Measurements from ENCODE around the gene PCP2.

The PCP2 gene

DNA sequence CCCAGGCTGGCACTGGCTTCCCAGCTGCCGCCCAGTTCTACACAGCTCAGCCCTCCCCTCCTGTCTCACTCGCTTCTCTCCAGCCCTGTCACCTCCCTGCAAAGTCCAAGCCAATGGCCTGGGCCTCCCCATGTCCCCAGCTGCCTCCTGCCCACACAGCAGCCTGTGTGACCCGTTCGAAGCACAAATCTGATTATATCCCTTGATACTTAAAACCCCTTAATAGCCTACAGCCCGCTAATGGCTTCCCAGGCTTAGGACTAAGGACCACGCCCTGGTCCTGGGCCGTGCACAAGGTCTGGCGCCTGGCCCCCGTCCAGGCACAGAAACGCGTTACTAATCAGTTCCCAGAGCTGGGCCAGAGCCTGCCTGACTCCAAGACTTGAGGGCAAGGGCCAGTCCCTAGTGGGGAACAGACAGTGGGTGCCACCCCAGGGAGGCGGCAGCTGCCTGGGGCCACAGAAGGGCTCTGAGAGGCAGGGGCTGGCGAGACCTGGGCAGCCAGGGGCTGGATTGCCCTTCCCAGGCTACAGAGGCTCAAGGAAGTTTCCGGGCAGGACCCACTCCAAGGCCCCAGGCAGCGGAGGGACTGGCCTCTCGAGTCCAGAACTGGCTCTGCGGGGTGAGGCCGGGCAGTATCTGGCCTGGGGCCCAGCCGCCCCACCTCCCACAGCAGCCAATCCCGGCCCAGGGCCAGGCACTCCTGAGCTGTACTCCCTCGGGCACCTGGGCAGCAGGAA is 14.6 kb downstream of the PCP2 start:
- no peak for DNase-seq (ENCODE audit: low read depth in 2 of 2)

DNA sequence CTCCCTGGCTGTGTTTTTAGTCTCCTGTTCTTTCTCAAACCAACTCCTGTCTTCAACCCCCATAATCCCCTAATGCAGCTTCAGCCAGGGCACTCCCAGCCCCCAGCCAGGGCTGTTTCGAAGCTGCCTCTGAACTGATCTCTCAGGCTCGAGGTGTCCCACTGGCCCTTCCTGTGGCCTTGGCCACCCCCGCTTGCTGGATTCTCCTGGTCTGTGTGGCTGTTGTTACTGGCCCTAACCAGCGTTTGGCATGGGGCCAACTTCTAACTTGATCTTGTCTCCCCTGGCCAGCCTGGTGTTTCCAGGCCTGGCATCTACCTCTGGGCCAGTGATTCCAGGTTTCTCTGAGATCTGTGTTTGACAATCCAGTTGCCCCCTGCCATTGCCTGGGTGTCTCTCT is 15.2 kb downstream of the PCP2 start:
- no peak for DNase-seq (ENCODE audit: low read depth in 2 of 2)

DNA sequence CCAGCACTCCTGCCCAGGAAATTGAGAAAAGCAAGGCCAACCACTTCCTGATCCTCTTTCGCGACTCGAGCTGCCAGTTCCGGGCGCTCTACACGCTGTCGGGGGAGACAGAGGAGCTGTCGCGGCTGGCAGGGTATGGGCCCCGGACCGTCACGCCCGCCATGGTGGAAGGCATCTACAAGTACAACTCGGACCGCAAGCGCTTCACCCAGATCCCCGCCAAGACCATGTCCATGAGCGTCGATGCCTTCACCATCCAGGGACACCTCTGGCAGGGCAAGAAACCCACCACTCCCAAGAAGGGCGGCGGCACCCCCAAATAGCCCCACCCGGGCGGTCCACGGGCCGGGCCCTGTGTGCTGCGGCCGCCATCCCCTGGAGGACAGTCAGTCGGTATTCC is 15.8 kb downstream of the PCP2 start:
- DNase-seq (ENCODE audit: low read depth in 2 of 2), result no peak

DNA sequence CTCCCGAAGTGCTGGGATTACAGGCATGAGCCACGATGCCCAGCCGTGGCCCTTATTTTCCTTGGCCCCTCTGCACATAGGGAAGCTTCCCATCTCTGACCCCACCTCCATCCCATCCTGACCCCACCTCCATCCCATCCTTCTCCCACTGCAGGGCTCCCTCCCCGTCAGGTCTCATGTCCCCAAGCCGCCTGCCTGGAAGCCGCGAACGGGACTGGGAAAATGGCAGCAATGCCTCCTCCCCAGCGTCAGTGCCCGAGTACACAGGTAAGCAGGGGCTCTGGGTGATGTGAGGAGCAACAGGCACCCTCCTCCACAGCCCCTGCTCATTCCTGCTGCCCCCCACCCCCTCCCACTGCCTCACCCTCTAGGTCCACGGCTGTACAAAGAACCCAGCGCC is 16.3 kb downstream of the PCP2 start:
- no peak for DNase-seq (ENCODE audit: low read depth in 2 of 2)

DNA sequence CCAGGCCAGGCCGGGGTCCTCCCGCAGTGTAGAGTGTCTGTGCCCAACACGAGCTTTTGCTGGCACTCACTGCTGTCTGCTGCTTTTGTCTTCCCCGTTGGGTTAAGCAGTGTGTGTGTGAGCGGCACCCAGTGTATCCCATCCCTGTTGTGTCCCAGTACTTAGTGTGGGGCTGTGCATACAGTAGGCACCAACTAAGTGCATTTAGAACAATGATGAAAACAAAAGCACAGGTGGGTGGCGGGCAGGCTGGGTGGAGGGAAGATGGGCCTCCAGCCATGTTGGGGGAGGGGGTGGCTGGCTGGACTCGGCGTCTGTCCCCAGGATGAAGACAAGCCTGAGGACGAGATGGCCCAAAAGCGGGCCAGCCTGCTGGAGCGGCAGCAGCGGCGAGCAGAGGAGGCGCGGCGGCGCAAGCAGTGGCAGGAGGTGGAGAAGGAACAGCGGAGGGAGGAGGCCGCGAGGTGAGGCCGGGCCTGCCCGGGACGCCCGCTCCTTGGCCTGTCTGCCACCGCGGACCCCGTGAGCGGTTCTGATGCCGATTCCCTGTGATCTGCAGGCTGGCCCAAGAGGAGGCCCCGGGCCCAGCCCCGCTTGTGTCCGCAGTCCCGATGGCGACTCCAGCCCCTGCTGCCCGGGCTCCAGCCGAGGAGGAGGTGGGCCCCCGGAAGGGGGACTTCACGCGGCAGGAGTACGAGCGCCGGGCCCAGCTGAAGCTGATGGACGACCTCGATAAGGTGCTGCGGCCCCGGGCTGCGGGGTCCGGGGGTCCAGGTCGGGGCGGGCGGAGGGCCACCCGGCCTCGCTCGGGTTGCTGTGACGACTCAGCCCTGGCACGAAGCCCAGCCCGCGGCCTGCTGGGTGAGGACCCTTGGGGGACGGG is 18.4 kb downstream of the PCP2 start:
- DNase-seq (ENCODE audit: low read depth in 2 of 2), result no peak

DNA sequence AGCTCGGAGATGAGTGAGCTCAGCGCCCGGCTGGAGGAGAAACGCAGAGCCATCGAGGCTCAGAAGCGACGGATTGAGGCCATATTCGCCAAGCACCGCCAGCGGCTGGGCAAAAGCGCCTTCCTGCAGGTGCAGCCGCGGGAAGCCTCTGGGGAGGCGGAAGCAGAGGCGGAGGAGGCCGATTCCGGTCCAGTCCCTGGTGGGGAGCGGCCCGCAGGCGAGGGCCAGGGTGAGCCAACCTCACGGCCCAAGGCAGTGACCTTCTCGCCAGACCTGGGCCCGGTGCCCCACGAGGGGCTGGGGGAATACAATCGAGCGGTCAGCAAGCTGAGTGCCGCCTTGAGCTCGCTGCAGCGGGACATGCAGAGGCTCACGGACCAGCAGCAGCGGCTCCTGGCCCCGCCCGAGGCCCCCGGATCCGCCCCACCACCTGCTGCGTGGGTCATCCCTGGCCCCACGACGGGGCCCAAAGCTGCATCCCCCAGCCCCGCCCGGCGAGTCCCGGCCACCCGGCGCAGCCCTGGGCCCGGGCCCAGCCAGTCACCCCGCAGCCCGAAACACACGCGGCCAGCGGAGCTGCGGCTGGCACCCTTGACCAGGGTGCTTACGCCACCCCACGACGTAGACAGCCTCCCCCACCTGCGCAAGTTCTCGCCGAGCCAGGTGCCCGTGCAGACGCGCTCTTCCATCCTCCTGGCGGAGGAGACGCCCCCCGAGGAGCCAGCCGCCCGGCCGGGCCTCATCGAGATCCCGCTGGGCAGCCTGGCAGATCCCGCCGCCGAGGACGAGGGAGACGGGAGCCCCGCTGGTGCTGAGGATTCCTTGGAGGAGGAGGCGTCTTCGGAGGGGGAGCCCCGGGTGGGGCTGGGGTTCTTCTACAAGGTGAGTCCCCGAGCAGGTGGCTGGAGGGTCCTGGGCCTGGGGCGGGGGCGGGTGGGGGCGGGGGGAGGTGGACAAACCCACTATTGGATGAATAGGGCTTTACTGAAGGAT is 20.9 kb downstream of the PCP2 start:
- DNase-seq (ENCODE audit: low read depth in 2 of 2), result no peak

DNA sequence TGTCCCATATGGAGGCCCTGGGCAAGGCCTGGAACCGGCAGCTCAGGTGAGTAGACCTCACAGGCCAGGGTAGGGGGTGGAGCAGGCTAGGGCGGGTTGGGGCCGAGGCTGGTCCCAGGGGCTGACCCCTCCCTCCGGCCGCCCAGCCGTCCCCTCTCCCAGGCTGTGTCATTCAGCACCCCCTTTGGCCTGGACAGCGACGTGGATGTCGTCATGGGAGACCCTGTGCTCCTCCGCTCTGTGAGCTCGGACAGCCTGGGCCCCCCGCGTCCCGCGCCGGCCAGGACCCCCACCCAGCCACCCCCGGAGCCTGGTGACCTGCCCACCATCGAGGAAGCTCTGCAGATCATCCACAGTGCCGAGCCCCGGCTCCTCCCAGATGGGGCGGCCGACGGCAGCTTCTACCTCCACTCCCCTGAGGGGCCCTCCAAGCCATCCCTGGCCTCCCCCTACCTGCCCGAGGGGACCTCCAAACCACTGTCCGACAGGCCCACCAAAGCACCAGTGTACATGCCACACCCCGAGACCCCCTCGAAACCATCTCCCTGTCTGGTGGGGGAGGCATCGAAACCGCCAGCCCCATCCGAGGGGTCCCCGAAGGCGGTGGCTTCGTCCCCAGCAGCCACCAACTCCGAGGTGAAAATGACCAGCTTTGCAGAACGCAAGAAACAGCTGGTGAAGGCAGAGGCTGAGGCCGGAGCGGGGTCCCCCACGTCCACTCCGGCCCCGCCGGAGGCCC is 21.8 kb downstream of the PCP2 start:
- DNase-seq (ENCODE audit: low read depth in 2 of 2), result no peak

DNA sequence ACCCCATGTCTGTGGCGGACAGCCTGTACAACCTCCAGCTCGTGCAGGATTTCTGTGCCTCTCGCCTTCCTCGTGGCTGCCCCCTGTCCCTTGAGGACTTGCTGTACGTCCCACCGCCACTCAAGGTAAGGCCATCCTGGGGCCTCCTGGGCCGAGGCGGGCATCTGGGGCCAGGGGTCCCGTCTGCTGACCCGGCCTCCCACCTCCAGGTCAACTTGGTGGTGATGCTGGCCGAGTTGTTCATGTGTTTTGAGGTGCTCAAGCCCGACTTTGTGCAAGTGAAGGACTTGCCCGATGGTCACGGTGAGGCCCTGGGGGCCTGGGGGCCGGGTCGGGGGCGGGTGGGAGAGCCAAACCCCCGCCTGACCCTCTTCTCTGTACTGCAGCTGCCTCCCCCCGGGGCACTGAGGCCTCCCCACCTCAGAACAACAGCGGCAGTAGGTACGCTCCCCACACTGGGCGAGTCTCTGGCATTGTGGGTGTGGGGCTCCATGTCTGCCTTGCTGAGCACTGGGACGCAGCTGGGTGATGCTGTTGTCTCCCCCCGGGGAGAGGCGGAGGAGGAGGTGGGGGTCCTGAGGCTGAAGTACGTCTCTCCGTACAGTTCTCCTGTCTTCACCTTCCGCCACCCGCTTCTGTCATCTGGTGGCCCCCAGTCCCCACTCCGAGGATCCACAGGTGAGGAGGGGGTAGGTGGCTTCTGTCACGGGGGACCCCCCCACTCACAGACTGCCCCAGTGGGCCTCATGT is 22.9 kb downstream of the PCP2 start:
- DNase-seq (ENCODE audit: low read depth in 2 of 2), result no peak

DNA sequence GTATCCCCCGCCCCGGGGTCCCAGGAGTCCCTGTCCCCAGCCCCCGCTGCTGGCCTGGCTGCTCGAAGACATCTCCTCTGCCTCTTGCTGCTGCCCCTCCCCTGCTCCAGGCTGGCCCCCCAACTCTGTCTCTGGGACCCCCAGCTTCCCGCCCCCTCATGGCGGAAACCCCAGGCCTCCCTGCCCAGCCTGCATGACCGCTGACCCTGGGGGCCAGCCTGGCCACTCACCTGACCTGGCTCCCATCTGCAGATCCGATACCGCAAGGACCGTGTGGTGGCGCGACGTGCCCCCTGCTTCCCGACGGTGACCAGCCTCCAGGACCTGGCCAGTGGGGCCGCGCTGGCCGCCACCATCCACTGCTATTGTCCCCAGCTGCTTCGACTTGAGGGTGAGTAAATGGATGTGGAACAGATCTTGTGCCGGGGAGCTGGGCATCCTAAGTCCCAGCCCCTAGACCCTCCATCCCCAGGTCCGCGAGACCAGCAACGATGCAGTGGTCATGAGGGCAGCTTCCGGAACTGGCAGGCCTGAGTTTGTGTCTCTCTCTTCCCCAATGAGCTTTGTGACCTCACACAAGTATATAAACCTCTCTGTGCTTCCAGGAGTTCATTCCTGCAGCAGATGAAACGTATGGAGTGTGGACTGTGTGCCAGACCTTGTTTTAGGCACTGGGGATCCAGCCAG is 25.5 kb downstream of the PCP2 start:
- DNase-seq (ENCODE audit: low read depth in 2 of 2), result no peak

DNA sequence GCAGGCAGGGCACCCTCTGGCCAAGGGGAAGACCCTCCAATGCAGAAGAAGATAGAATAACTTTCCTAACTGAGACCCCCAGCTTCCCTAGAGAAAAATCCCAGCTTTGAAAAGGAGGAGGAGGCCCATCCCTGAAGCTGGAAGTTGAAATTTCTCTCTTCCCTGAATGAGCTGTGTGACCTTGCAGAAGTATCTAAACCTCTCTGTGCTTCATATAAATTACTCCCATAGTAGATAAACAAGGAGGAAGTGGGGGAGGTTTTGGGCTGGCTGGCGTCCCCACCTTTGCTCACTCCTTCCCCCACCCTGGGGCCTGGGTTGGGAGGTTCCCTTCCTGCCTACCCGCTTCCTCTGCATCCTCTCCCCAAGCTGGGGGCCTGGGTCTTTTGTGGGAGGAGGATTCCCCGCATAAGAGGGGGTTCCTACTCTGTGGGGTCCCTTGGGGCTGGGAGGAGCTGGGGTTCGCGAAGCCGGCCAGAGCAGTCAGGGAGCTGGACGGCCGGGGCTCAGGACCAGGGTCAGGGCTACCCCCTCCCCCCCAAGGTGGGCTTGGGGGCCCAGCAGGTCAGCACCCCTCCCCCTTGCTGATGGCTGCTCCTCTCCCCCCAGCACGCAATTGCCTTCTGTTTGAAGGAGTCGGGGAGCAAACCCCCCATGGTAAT is 26.2 kb downstream of the PCP2 start:
- DNase-seq (ENCODE audit: low read depth in 2 of 2), result no peak

DNA sequence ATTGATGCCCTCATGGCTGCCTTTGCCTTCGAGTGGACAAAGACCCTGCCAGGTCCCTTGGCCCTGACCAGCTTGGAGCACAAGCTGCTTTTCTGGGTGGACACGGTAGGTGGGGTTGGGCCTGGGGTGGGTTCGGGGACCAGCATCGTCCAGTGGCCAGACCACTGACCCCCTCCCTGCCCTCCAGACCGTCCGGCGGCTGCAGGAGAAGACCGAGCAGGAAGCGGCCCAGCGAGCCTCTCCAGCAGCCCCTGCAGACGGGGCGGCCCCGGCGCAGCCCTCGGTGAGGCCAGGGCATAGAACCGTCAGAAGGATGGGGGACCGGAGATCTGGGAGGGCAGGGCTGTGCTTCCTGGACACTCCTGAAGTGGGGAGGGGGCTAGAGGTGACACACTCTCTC is 27.2 kb downstream of the PCP2 start:
- no peak for DNase-seq (ENCODE audit: low read depth in 2 of 2)

DNA sequence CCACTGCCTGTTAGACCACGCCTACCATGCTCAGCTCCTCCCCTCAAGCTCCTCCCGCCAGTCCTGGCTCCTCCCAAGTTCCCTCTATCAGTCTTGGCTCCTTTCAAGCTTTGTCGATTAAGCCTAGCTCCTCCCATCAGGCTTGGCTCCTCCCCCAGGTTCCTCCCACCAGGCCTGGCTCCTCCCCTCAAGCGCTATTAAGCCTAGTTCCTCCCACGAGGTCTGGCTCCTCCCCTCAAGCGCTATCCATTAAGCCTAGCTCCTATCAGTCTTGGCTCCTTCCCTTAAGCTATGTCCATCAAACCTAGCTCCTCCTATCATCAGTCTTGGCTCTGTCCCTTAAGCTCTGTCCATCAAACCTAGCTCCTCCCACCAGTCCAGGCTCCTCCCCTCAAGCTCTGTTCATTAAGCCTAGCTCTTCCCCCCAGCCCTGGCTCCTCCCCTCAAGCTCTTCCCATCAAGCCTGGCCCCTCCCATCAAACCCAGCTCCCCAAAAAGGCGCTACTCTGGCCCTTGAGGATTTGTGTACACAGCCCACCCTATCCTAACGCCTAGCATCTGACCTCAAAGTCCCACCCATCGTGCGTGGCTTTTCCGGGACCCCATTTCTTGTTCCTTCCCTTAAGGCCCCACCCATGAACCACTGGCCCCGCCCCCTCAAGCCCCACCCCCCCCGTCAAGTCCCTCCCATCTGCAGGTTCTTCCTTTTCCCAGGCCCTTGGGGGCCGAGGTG is 27.9 kb downstream of the PCP2 start:
- no peak for DNase-seq (ENCODE audit: low read depth in 2 of 2)

DNA sequence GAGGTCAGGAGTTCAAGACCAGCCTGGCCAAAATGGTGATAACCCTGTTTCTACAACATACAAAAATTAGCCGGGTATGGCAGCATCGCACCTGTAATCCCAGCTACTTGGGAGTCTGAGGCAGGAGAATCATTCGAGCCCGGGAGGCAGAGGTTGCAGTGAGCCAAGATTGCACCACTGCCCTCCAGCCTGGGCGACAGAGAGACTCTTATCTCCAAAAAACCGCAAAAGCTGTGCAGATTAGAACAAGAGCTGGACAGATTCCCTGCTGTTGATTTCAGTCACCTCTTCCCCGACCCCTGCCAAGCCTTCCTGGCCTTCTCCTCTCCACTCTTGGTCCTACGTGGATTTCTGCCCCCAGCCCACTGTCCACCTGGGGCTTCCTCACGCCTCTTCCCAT is 29.6 kb downstream of the PCP2 start:
- no peak for DNase-seq (ENCODE audit: low read depth in 2 of 2)

DNA sequence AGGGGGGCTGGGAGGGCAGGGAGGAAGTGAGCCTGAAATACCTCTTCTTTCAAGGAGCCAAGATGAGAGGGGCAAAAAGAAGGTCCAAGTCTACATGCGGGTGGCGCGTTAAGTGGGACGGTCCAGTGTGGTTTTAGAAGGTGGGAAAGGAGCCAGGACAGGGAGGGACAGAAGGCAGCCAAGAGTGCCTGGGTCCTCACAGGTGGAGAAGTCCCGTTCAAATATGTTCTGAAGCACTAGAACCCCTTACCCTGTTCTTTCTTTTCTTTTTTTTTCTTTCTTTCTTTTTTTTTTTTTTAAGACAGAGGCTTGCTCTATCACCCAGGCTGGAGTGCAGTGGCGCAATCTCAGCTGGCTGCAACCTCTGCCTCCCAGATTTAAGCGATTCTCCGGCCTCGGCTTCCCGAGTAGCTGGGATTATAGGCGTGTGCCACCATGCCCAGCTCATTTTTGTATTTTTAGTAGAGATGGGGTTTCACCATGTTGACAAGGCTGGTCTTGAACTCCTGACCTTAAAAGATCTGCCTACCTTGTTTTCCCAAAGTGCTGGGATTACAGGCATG is 30.5 kb downstream of the PCP2 start:
- DNase-seq (ENCODE audit: low read depth in 2 of 2), result no peak

DNA sequence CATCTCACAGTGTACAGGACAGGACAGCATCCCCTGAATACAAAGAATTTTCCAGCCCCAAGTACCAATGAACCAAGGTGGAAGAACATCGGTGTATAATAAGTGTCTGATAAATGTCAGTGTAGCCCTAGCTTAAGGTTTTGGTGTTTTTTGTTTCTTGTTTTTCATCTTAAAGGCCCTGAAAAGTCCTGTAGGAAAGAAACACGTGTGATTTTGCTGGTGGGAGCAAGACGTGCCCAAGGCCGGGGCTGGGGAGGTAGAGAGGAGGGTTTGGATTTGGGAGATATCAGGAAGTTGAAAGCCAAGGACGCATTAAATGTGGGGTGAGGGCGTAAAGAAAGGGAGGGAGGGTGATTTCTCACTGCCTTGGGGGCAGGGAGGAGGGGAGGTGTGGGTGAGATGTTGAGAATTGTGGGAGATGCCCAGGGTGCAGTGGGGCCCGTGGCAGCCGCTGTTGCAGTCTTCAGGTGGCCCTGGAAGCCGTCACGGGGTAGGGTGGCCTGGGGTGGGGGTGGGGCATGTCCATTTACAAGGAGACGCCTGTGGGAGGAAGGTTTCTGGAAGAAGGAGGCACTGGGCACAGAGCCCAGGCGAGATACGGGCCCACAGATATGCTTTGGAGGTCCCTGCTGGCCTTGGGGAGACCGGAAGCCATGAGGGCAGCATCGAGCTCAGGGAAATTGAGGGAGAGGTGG is 31.1 kb downstream of the PCP2 start:
- DNase-seq (ENCODE audit: low read depth in 2 of 2), result no peak

DNA sequence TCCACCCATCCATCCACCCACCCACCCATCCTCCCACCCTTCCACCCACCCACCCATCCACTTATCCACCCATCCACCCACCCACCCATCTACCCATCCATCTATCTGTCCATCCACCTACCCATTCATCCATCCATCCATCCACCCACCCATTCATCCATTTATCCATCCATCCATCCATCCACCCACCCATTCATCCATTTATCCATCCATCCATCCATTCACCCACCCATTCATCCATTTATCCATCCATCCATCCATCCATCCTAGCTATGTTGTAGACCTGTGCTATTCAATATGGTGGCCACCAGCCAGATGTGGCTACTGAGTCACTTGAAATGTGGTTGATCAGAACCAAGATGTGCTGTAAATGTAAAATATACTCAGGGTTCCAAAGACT is 32.8 kb downstream of the PCP2 start:
- no peak for DNase-seq (ENCODE audit: low read depth in 2 of 2)

DNA sequence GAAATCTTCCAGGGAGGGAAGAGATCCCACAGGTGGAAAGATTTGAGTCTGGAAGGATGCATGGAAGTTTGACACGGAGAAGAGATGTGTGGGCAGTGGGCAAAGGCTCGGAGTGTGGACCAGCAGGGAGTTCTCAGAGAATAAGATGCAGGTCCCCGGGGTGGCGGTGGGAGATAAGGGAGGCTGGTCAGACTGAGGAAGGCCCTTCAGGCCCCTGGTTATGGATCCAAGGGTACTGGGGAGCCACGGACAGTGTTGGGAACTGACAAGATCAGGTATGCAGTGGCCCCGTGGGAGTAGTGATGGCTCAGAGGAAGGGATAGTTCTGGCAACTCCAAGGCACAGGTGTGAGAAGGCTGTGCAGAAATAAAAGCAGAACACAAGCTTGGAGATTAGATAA is 35.3 kb downstream of the PCP2 start:
- no peak for DNase-seq (ENCODE audit: low read depth in 2 of 2)

DNA sequence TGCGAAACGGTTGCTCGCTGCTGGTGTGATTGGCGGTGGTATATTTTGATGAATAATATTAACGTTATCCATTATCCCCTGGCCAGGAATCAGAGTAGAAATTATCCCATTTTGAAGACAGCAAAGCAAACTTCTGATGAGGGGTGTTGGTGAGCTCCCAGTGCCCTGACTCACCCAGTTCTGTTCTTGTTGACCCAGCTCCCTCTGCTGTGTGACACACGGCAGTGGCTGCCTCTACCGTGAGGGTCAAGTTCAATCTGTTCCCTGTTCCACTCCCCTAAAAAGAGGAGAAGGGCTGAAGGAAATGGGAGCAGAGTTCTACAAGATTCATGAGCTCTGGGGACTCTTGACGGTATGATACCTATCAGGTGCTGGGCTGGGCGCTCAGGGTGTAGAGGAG is 35.8 kb downstream of the PCP2 start:
- no peak for DNase-seq (ENCODE audit: low read depth in 2 of 2)

All from stimulated activated CD4-positive, alpha-beta T cell treated with anti-CD3 and anti-CD28 coated beads, Interleukin-1b, Interleukin-23, amount 100 ng/mL, for 1 hour (primary cell).